ENCODE data around the gene RNF149. TPM values are rescaled to one million over a fixed set of nuclear protein-coding genes. Genes with fewer than 3 reads are reported as not detected.

RNF149 gene
- polyA plus RNA-seq, 3 donors from 2014 or later: 45.5 to 79.9 (median 50.9) TPM

GRCh38 chr2:101341901-101342624, 33.6 kb upstream of the RNF149 start:
- no peaks in the 10 kb centered on the region for H3K9me3 Mint-ChIP-seq
- H3K4me1 Mint-ChIP-seq: peaks cover 10 to 16% of the 10 kb centered on the region in 2 donors
- peaks cover 0 to 2% (median 0%) of the 10 kb centered on the region in 3 donors for H3K36me3 Mint-ChIP-seq
- no peak overlapping the region for H3K27ac Mint-ChIP-seq
- peak; percentile 54 to 62 (median 56) for DNase-seq
- H3K27me3 Mint-ChIP-seq (ENCODE audit: low read depth in 3 of 3): peaks cover 0 to 10% (median 1%) of the 10 kb centered on the region in 3 donors
- H3K4me3 Mint-ChIP-seq: no peak overlapping the region

- no peak for DNase-seq
- H3K4me3 Mint-ChIP-seq: peak overlapping the region in 1 of 5 donors; percentile 3
Observed at GRCh38 chr2:101341421-101341820, 32.9 kb upstream of the RNF149 start.

DNA sequence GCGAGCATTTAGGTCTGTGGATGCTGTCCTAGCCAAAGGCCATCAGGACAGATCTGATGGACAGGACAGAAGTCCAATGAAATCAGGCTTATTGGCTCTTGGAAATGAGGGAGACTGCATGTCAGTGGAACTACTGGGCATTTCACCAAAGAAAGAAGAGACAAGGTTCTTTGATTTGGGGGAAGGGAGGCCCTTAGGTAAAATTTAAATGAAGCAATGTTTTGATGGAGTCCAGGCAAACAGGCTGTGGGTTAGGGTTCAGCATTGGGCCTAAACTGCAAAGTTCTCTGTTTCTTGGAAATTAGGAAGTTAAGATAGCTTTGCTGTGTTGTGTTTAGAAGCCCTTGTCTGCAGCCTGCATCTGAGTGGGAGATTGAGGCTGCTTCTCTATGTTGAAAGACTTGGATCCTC, 31.6 kb upstream of the RNF149 start:
- peaks cover 0 to 13% (median 1%) of the 10 kb centered on the region in 3 donors for H3K27me3 Mint-ChIP-seq (ENCODE audit: low read depth in 3 of 3)
- no peak overlapping the region for H3K4me3 Mint-ChIP-seq
- no peak for DNase-seq
- H3K4me1 Mint-ChIP-seq: peaks cover 10 to 16% of the 10 kb centered on the region in 2 donors
- H3K27ac Mint-ChIP-seq: no peak overlapping the region
- H3K9me3 Mint-ChIP-seq: no peaks in the 10 kb centered on the region
- H3K36me3 Mint-ChIP-seq: peaks cover 0 to 4% (median 0%) of the 10 kb centered on the region in 3 donors

More at GRCh38 chr2:101341421-101341820, 32.9 kb upstream of the RNF149 start:
- peaks cover 0 to 11% (median 1%) of the 10 kb centered on the region in 3 donors for H3K27me3 Mint-ChIP-seq (ENCODE audit: low read depth in 3 of 3)
- H3K4me1 Mint-ChIP-seq: peaks cover 10 to 16% of the 10 kb centered on the region in 2 donors
- no peaks in the 10 kb centered on the region for H3K9me3 Mint-ChIP-seq
- H3K36me3 Mint-ChIP-seq: peaks cover 0 to 4% (median 0%) of the 10 kb centered on the region in 3 donors
- no peak overlapping the region for H3K27ac Mint-ChIP-seq

DNA sequence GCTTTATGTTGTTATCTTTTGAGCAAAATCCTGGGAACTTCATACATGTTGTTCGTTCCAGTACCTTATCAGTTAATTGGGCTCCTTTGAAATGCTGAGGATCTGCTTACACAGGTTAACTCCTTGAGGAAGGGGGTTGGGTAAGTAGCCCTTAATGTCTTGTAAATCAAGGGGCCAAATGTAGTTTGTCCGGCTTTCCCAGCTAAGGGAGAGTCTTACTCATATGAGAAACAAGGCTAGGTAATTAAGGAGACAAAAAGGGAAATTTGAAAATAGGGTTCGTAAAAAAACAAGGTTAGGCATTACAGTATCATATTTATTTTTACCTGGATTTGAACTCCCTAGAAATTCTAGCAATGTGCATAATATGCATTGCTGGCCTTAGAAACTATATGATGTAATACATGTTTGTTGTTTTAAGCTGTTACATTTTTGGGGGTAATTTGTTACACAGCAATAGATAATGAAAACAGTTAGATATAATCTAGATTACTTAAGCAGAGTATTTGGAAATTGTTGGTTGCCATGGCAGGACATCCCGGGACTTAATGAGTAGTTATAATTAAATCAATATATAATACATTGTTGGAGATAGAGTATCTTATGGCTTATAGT, 30.9 kb upstream of the RNF149 start:
- H3K27me3 Mint-ChIP-seq (ENCODE audit: low read depth in 3 of 3): peaks cover 0 to 13% (median 1%) of the 10 kb centered on the region in 3 donors
- peaks cover 0 to 4% (median 0%) of the 10 kb centered on the region in 3 donors for H3K36me3 Mint-ChIP-seq
- peaks cover 10 to 16% of the 10 kb centered on the region in 2 donors for H3K4me1 Mint-ChIP-seq
- DNase-seq: no peak
- H3K9me3 Mint-ChIP-seq: no peaks in the 10 kb centered on the region
- H3K4me3 Mint-ChIP-seq: no peak overlapping the region
- H3K27ac Mint-ChIP-seq: no peak overlapping the region

DNA sequence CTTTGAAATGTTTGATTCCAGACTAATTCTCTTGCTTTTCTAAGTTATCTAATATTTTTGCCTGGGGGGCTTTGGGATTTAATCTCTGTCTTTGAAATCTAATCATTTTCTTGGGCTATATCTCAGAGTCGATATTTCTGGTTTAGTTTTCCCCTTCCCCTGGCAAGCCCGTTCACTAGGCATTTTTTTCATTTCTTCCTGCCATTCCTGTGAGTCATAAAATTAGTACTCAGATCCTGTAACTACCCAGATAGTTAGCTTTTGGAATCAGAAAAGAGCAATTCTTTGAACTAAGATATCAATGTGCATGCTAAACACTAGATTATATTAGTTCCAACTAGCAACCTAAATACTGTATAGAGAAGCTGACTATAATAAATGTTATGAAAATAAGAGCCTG, 29.4 kb upstream of the RNF149 start:
- no peak for DNase-seq
- Mint-ChIP-seq H3K36me3 (peaks cover 0 to 4% (median 0%) of the 10 kb centered on the region in 3 donors), H3K27me3 (ENCODE audit: low read depth in 3 of 3) (peaks cover 0 to 11% (median 1%) of the 10 kb centered on the region in 3 donors), H3K4me3 (no peak overlapping the region), H3K27ac (no peak overlapping the region), H3K4me1 (peaks cover 10 to 16% of the 10 kb centered on the region in 2 donors), H3K9me3 (no peaks in the 10 kb centered on the region)

GRCh38 chr2:101332885-101333766, 24.6 kb upstream of the RNF149 start:
- DNase-seq: no peak
- H3K27me3 Mint-ChIP-seq (ENCODE audit: low read depth in 3 of 3): peaks cover 0 to 2% (median 0%) of the 10 kb centered on the region in 3 donors
- no peaks in the 10 kb centered on the region for H3K9me3 Mint-ChIP-seq
- peak overlapping the region in 1 of 6 donors; percentile 68 for H3K27ac Mint-ChIP-seq
- no peak overlapping the region for H3K4me3 Mint-ChIP-seq
- H3K36me3 Mint-ChIP-seq: peaks cover 0 to 4% (median 0%) of the 10 kb centered on the region in 3 donors
- peaks cover 0 to 4% of the 10 kb centered on the region in 2 donors for H3K4me1 Mint-ChIP-seq

DNA sequence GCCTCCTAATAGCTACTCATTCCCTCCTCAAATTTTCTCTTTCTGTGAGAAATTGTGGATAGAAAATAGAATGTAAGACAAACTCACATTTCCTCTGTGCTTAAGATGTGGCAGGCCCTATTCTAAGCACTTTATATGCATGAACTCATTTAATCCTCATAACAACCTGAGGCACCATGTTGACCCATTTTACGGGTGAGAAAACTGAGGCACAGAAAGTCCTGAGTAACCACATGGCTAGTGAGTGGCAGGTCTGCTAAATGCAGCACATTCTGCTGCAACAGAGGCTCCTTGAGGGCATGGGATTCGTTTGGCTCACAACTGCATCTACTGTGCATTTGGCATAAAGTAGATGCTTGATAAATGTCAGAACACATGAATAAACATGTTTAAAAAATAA, 22.7 kb upstream of the RNF149 start:
- no peak for DNase-seq
- Mint-ChIP-seq H3K9me3 (no peaks in the 10 kb centered on the region), H3K4me3 (peak overlapping the region in 1 of 5 donors; percentile 57), H3K27ac (peak overlapping the region in 1 of 6 donors; percentile 90), H3K27me3 (ENCODE audit: low read depth in 3 of 3) (no peaks in the 10 kb centered on the region), H3K36me3 (no peaks in the 10 kb centered on the region), H3K4me1 (peaks cover 0 to 4% of the 10 kb centered on the region in 2 donors)

DNA sequence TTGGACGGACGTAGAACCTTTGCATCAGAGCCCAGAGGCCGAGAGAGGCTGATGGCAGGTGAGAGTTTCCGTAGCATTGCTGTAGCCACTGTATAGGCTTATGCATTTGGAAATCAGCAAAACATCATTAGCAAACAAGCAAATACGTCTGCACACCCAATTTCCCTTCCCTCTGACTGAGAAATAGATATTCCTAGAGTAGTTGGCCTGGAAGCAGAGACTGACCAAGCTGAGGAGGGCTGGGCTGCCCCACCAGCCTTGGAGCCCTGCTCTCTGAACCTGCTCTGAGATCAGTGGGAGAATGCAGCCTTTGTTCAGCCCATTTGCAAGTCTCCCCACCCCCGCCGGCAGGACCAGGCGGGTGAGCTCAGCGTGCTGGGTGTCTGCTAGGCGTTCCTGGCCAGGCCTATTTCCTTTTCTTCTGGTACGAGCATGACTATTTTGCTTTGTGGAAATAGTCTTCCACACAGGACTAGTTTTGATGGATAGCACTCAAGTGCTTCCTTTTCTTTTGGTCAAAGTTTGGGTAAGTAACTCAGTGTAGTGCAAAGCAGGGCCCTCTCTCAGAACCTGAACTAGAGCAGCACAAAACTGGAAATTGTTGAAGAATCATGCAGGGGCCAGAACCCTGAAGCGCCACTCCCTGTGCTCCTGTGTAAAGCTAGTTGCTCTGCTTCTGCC, 21.9 kb upstream of the RNF149 start:
- Mint-ChIP-seq H3K36me3 (no peaks in the 10 kb centered on the region), H3K4me3 (peak overlapping the region in 4 of 5 donors; percentile 28 to 58 (median 53)), H3K9me3 (no peaks in the 10 kb centered on the region), H3K27me3 (ENCODE audit: low read depth in 3 of 3) (no peaks in the 10 kb centered on the region), H3K4me1 (peaks cover 0 to 4% of the 10 kb centered on the region in 2 donors), H3K27ac (peak overlapping the region in 1 of 6 donors; percentile 90)
- DNase-seq: no peak

DNA sequence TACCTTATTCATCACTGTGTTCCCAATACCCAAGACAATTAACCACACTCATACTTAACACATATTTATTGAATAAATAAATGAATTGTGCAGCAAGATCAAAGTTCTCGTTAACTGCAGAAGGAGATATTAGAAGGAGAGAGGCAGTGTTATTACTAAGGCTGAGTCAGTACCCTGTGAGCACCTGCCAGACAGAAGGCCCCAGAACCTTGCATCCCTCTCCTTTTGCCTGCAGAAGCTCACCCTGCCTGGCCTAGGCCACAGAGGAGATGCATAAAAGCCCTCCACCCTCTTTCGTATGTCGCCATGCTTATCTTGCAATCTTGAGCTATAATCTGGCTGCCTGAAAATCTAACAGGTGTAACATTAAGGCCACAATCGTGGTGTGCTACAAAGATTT, 20.5 kb upstream of the RNF149 start:
- DNase-seq: no peak
- peak overlapping the region in 1 of 5 donors; percentile 36 for H3K4me3 Mint-ChIP-seq
- no peak overlapping the region for H3K27ac Mint-ChIP-seq
- H3K36me3 Mint-ChIP-seq: no peaks in the 10 kb centered on the region
- no peaks in the 10 kb centered on the region for H3K9me3 Mint-ChIP-seq
- no peaks in the 10 kb centered on the region for H3K27me3 Mint-ChIP-seq (ENCODE audit: low read depth in 3 of 3)
- peaks cover 0 to 4% of the 10 kb centered on the region in 2 donors for H3K4me1 Mint-ChIP-seq

GRCh38 chr2:101328474-101329007, 20.0 kb upstream of the RNF149 start:
- peak; percentile 34 to 47 (median 35) for DNase-seq

DNA sequence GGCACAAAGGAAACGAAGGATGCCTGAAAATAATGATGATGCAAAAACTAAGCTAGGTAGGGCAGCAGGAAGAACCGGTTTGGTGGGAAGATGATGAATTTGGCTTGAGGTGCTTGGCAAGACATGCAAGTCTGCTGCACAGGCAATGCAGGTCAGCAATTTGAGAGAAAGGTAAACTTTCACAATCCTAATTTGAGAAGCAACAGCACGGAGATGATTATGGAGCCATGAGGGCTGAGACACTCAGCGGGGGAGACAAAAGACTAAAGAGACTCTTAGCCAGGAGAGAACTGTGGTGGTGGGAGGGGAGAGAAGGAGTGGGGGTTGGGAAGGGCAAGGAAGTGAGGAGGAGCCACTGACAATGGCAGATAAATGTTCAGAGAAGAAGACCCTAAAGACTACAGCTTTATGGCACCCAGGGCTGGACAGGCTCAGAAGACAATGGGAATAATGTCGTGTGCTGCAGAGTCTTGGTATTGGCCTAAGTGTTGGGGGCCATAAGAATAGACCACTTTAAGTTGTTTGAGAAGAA, 19.4 kb upstream of the RNF149 start:
- peaks cover 0 to 4% of the 10 kb centered on the region in 2 donors for H3K4me1 Mint-ChIP-seq
- no peaks in the 10 kb centered on the region for H3K27me3 Mint-ChIP-seq (ENCODE audit: low read depth in 3 of 3)
- no peaks in the 10 kb centered on the region for H3K36me3 Mint-ChIP-seq
- H3K4me3 Mint-ChIP-seq: no peak overlapping the region
- DNase-seq: no peak
- H3K27ac Mint-ChIP-seq: no peak overlapping the region
- H3K9me3 Mint-ChIP-seq: no peaks in the 10 kb centered on the region

More at GRCh38 chr2:101328474-101329007, 20.0 kb upstream of the RNF149 start:
- H3K36me3 Mint-ChIP-seq: no peaks in the 10 kb centered on the region
- no peak overlapping the region for H3K4me3 Mint-ChIP-seq
- H3K4me1 Mint-ChIP-seq: peaks cover 0 to 4% of the 10 kb centered on the region in 2 donors
- no peak overlapping the region for H3K27ac Mint-ChIP-seq
- H3K27me3 Mint-ChIP-seq (ENCODE audit: low read depth in 3 of 3): no peaks in the 10 kb centered on the region
- no peaks in the 10 kb centered on the region for H3K9me3 Mint-ChIP-seq

GRCh38 chr2:101325425-101325824, 16.9 kb upstream of the RNF149 start:
- H3K4me3 Mint-ChIP-seq: no peak overlapping the region
- H3K36me3 Mint-ChIP-seq: no peaks in the 10 kb centered on the region
- no peak for DNase-seq
- peaks cover 0 to 1% of the 10 kb centered on the region in 2 donors for H3K4me1 Mint-ChIP-seq
- H3K27ac Mint-ChIP-seq: peak overlapping the region in 1 of 6 donors; percentile 23
- H3K9me3 Mint-ChIP-seq: peaks cover 0 to 2% (median 0%) of the 10 kb centered on the region in 6 donors
- peaks cover 0 to 1% (median 0%) of the 10 kb centered on the region in 3 donors for H3K27me3 Mint-ChIP-seq (ENCODE audit: low read depth in 3 of 3)

Measured in immature natural killer cell (primary cell).